Mesendoderm (in vitro differentiated cells): ENCODE data around the gene KLHL8.

ENCODE experiments used
- DNase-seq: peaks from one replicate; pipeline ENCODE4 v3.0.0; 2013
- H2AK5ac ChIP-seq: 2 replicates; pipeline ENCODE4 v1.6.1; 2013; ENCODE audit warnings: low read length, inconsistent platforms
- H2BK120ac ChIP-seq: 2 replicates; pipeline ENCODE4 v1.6.1; 2013; ENCODE audit warnings: low read depth, mild to moderate bottlenecking, low read length, moderate library complexity, mixed read lengths
- H2BK15ac ChIP-seq: replicated peaks from 2 replicates; pipeline ENCODE4 v1.6.1; 2013; ENCODE audit warnings: low read depth, mild to moderate bottlenecking, moderate library complexity
- H2BK5ac ChIP-seq: 2 replicates; pipeline ENCODE4 v1.6.1; 2013; ENCODE audit warnings: low read length, inconsistent platforms
- H3K18ac ChIP-seq: 2 replicates; pipeline ENCODE4 v1.6.1; 2013; ENCODE audit warnings: mild to moderate bottlenecking, low read length, mixed read lengths
- H3K23ac ChIP-seq: one replicate; pipeline ENCODE4 v1.6.1; 2013; ENCODE audit warnings: low read length
- H3K27ac ChIP-seq: 2 replicates; pipeline ENCODE4 v1.5.1; 2013; ENCODE audit warnings: low read depth, mild to moderate bottlenecking, inconsistent platforms, low read length, moderate library complexity
- H3K27me3 ChIP-seq: 2 replicates; pipeline ENCODE4 v1.6.1; 2013; ENCODE audit warnings: low read length, control low read depth, mild to moderate bottlenecking, inconsistent platforms; ENCODE audit not compliant: insufficient read depth, poor library complexity
- H3K36me3 ChIP-seq: 2 replicates; pipeline ENCODE4 v1.6.1; 2013; ENCODE audit warnings: low read length, inconsistent platforms; ENCODE audit not compliant: control insufficient read depth, insufficient read depth
- H3K4ac ChIP-seq: one replicate; pipeline ENCODE4 v1.6.1; 2013; ENCODE audit warnings: low read depth, mild to moderate bottlenecking, low read length, moderate library complexity
- H3K4me1 ChIP-seq: 2 replicates; pipeline ENCODE4 v1.6.1; 2013; ENCODE audit warnings: low read depth, low read length, inconsistent platforms; ENCODE audit not compliant: control insufficient read depth
- H3K4me2 ChIP-seq: 2 replicates; pipeline ENCODE4 v1.6.1; 2013; ENCODE audit warnings: low read length
- H3K4me3 ChIP-seq: 2 replicates; pipeline ENCODE4 v1.5.1; 2013; ENCODE audit warnings: mild to moderate bottlenecking, low read length
- H3K56ac ChIP-seq: one replicate; pipeline ENCODE4 v1.6.1; 2013; ENCODE audit warnings: low read length
- H3K79me1 ChIP-seq: 2 replicates; pipeline ENCODE4 v1.6.1; 2013; ENCODE audit warnings: low read length, inconsistent platforms
- H3K79me2 ChIP-seq: 2 replicates; pipeline ENCODE4 v1.6.1; 2013; ENCODE audit warnings: mild to moderate bottlenecking, low read length; ENCODE audit not compliant: control insufficient read depth, insufficient read depth
- H3K9ac ChIP-seq: 2 replicates; pipeline ENCODE4 v1.6.1; 2013; ENCODE audit warnings: low read length, inconsistent platforms
- H4K5ac ChIP-seq: one replicate; pipeline ENCODE4 v1.6.1; 2013; ENCODE audit warnings: low read length
- H4K8ac ChIP-seq: one replicate; pipeline ENCODE4 v1.6.1; 2013; ENCODE audit warnings: low read depth, mild to moderate bottlenecking, control low read depth, low read length, moderate library complexity
- whole genome bisulfite sequencing: extraction: QIAGEN DNeasy Blood & Tissue Kit; methylation state at CpG from one replicate; pipeline ENCODE4 v1.1.7; 2013; ENCODE audit warnings: low lambda C conversion rate, missing lambda C conversion rate; ENCODE audit not compliant: insufficient coverage; ENCODE audit errors: extremely low coverage; 5-methylcytosine and 5-hydroxymethylcytosine counted together

The KLHL8 gene

GRCh38 chr4:87114245-87115062, 106.0 kb downstream of the KLHL8 start:
- Histone ChIP-seq H3K27ac (no peak overlapping the region), H2BK120ac (no peak overlapping the region), H4K5ac (no peak overlapping the region), H3K79me1 (peaks cover 14% of the 10 kb centered on the region), H3K79me2 (no peaks in the 10 kb centered on the region), H3K4me3 (no peak overlapping the region), H3K36me3 (peaks cover 8% of the 10 kb centered on the region), H2BK15ac (no peak overlapping the region), H4K8ac (peak overlapping the region; percentile 70), H3K56ac (peak overlapping the region; percentile 0), H3K4me2 (no peak overlapping the region), H3K9ac (no peak overlapping the region), H3K27me3 (no peaks in the 10 kb centered on the region), H3K4ac (no peak overlapping the region), H2BK5ac (no peak overlapping the region), H3K4me1 (peaks cover 2% of the 10 kb centered on the region), H2AK5ac (no peak overlapping the region), H3K18ac (peak overlapping the region; percentile 24), H3K23ac (no peak overlapping the region)
- WGBS: no CpG with 5 or more reads among the region's 24 CpGs
- peak; percentile 86 for DNase-seq

- H3K27ac ChIP-seq: no peak overlapping the region
- no peak overlapping the region for H4K5ac ChIP-seq
- WGBS: no CpG with 5 or more reads among the region's 4 CpGs
- H2BK5ac ChIP-seq: no peak overlapping the region
- no peak overlapping the region for H3K56ac ChIP-seq
- no peak overlapping the region for H3K9ac ChIP-seq
- peaks cover 2% of the 10 kb centered on the region for H3K4me1 ChIP-seq
- H3K23ac ChIP-seq: no peak overlapping the region
- no peak overlapping the region for H3K4ac ChIP-seq
- no peak overlapping the region for H2AK5ac ChIP-seq
- peaks cover 13% of the 10 kb centered on the region for H3K36me3 ChIP-seq
- H2BK15ac ChIP-seq: no peak overlapping the region
- no peak overlapping the region for H2BK120ac ChIP-seq
- no peaks in the 10 kb centered on the region for H3K27me3 ChIP-seq
- H3K4me3 ChIP-seq: no peak overlapping the region
- H3K4me2 ChIP-seq: no peak overlapping the region
- DNase-seq: no peak
- no peak overlapping the region for H4K8ac ChIP-seq
- H3K79me1 ChIP-seq: peaks cover 10% of the 10 kb centered on the region
- H3K79me2 ChIP-seq: no peaks in the 10 kb centered on the region
- no peak overlapping the region for H3K18ac ChIP-seq
Observed at GRCh38 chr4:87112063-87112462, 108.4 kb downstream of the KLHL8 start.
